SKM-1 (cell line): ENCODE data around the gene CXCL11.
"Not testable (repeated sequence)": the region's sequence is repeated elsewhere in the genome, so short reads cannot be mapped to it uniquely, and the experiment has no call there.

Source experiments
- DNase-seq: peaks from one replicate; lab custom pipeline; 2025; ENCODE audit not compliant: unreplicated experiment; lab: John Stamatoyannopoulos, UW

The CXCL11 gene

GRCh38 chr4:76035799-76036380 is at the start of gene CXCL11:
Gene CXCL11 (minus strand): TSS chr4:76036070. CDS start chr4:76035987, 83 bp downstream.
- DNase-seq = no peak

GRCh38 chr4:76084542-76084941 is 48.7 kb upstream of the CXCL11 start:
- no peak for DNase-seq

GRCh38 chr4:76083386-76083988 is 47.6 kb upstream of the CXCL11 start:
- DNase-seq = no peak

GRCh38 chr4:76078033-76078613 is 42.3 kb upstream of the CXCL11 start:
- no peak for DNase-seq

GRCh38 chr4:76074993-76075600 is 39.2 kb upstream of the CXCL11 start:
- no peak for DNase-seq

- no peak for DNase-seq
These were observed 38.6 kb upstream of the CXCL11 start, which contains the start of gene ART3 for GRCh38 chr4:76074468-76074867. Gene ART3 (plus strand): TSS chr4:76074709. CDS start chr4:76075890, 1,181 bp downstream.

- no peak for DNase-seq
These were observed 36.9 kb upstream of the CXCL11 start for GRCh38 chr4:76072760-76073159.

- peak; percentile 56 for DNase-seq
These were observed 31.9 kb upstream of the CXCL11 start for GRCh38 chr4:76067652-76068286.

GRCh38 chr4:76066546-76066945 is 30.7 kb upstream of the CXCL11 start:
- no peak for DNase-seq

GRCh38 chr4:76061982-76062381 is 26.1 kb upstream of the CXCL11 start:
- DNase-seq = no peak

- no peak for DNase-seq
These were observed 25.6 kb upstream of the CXCL11 start for GRCh38 chr4:76061421-76061820.

GRCh38 chr4:76060506-76060905 is 24.6 kb upstream of the CXCL11 start:
- DNase-seq = no peak

GRCh38 chr4:76059750-76060149 is 23.9 kb upstream of the CXCL11 start:
- DNase-seq = peak; percentile 26

GRCh38 chr4:76058888-76059426 is 23.1 kb upstream of the CXCL11 start:
- no peak for DNase-seq

- no peak for DNase-seq
These were observed 22.4 kb upstream of the CXCL11 start for GRCh38 chr4:76058302-76058701.

GRCh38 chr4:76055421-76055820 is 19.6 kb upstream of the CXCL11 start:
- DNase-seq = no peak

GRCh38 chr4:76055016-76055415 is 19.1 kb upstream of the CXCL11 start:
- no peak for DNase-seq

- no peak for DNase-seq
These were observed 17.9 kb upstream of the CXCL11 start for GRCh38 chr4:76053730-76054129.

GRCh38 chr4:76050560-76051050 is 14.7 kb upstream of the CXCL11 start:
- DNase-seq = not testable (repeated sequence)

- DNase-seq = not testable (repeated sequence)
These were observed 14.1 kb upstream of the CXCL11 start for GRCh38 chr4:76049860-76050416.

GRCh38 chr4:76044686-76045085 is 8.8 kb upstream of the CXCL11 start:
- not testable (repeated sequence) for DNase-seq
